K562 (cell line): ENCODE results near the gene CYS1. TPM values are rescaled to one million over a fixed set of nuclear protein-coding genes. Genes with fewer than 3 reads are reported as not detected.

Source experiments
- GTF2E2 ChIP-seq: fragments of 200-800 bp; sonication (Bioruptor generic); IDR thresholded peaks from 2 replicates; pipeline ENCODE4 v1.6.1; 2016; ENCODE audit warnings: missing genetic modification characterization, missing compliant biosample characterization
- MYC ChIP-seq, 2 experiments: fragments of 250-450 bp in 1 of 2; sonication (Bioruptor Pico) in 1 of 2; IDR thresholded peaks; 2 replicates each; pipeline versions ENCODE4 v1.5.1 to v1.6.1; 2012 to 2021; ENCODE audit warnings: low read depth in 2 of 2, borderline replicate concordance in 1 of 2, improper control_type of control experiment in 1 of 2, low read length in 1 of 2, mild to moderate bottlenecking in 1 of 2, moderate library complexity in 1 of 2
- RFX5 ChIP-seq: IDR thresholded peaks from 2 replicates; pipeline ENCODE4 v1.6.1; 2011; ENCODE audit warnings: low read depth, mild to moderate bottlenecking, improper control_type of control experiment, low read length
- RNF2 ChIP-seq: sonication (generic); IDR thresholded peaks from 2 replicates; pipeline ENCODE4 v1.6.1; 2016
- SIN3B ChIP-seq: fragments of 450-650 bp; IDR thresholded peaks from 2 replicates; pipeline ENCODE4 v1.6.1; 2017; ENCODE audit warnings: low read depth, mild to moderate bottlenecking, moderate library complexity
- ZNF212 ChIP-seq: fragments of 450-650 bp; formaldehyde crosslinking; IDR thresholded peaks from 2 replicates; pipeline ENCODE4 v1.4.0; 2020; ENCODE audit warnings: mild to moderate bottlenecking
- polyA plus RNA-seq, 8 experiments: library from polyadenylated mRNA; depleted of rRNA in 4 of 8; stranded (reverse) in 5 of 8; unstranded in 3 of 8; fragments of >200 nt; fragmentation: Nextera tagmentation in 2 of 8; fragmentation: Illumina TruSeq in 1 of 8; extraction: Ambion mirVana in 2 of 8; extraction: Trizol in 1 of 8; gene quantifications; 2 replicates each; pipeline versions ENCODE4 v1.2.1 to v1.2.3, GENCODE V29; 2011 to 2014; ENCODE audit warnings: inconsistent platforms in 1 of 8, missing spikeins in 1 of 8
- total RNA-seq, 7 experiments: library from RNA; depleted of rRNA in 6 of 7; stranded (reverse); fragments of >200 nt in 6 of 7; fragmentation: Illumina TruSeq in 2 of 7; extraction: Trizol in 2 of 7; gene quantifications; 2 replicates each; pipeline versions ENCODE4 v1.2.1 to v1.2.3, GENCODE V29; 2011 to 2021; ENCODE audit warnings: low replicate concordance in 1 of 7
- TF ChIP-seq, protein P1 (sequence below): sonication (generic); formaldehyde crosslinking; IDR thresholded peaks from 2 replicates; pipeline ENCODE4 v1.8.0; 2023; ENCODE audit warnings: missing genetic modification reagents, mild to moderate bottlenecking, borderline replicate concordance

CYS1 gene
- total and polyA plus RNA-seq, 9 of the 15 experiments (the other 6 are each of a cell fraction or from before 2014, with no cell fraction given): 0.11 to 0.13 TPM; not detected in 7

DNA sequence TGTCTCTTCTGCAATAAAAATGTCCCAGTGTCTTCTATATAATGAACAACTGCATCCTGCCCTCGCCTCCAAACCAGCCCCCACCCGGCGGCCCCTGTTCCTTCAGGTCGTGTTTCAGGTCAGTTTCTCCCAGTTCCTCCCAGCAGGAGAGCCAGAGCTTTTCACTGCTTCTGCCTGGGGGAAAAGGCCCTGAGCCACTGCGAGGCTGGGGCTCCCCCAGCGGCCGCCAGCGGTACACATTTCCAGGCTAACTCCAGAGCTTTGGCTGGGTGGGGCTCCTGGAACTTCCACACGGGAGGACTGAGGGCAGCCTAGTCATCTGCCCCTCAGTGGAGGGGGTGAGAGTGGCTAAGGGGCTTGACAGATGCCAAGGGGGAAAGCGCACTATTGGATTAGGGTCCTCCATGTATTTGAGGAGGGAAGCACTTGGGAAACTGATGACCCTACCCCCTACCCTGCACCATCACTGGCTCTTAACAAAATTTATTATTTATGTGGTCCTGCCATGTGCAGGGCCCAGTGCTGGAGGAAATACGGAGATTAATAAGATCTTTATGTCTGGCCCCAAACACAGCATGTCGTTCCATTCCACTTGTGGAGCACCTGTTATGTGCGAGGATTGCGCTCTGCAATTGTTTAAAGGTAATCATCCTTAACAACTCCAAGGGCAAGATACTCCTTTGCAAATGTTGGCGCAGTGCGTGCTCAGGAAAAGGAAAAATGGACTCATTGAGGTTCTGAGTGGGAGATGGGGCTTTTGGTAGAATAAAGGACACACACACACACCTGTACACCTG, 17.3 kb upstream of the CYS1 start (continued):
- TF ChIP-seq GTF2E2 (tag) (no peak), ZNF212 (CRISPR knock-in tag) (no peak), SIN3B (no peak), RFX5 (no peak), RNF2 (no peak), MYC (IDR thresholded peaks at IDR 0.05; ENCODE audit: low read depth, low read length) (0 out of 2 replicates have a peak, but pooled peaks have one; percentile 22), MYC (CRISPR knock-in tag; IDR thresholded peaks at IDR 0.05; ENCODE audit: borderline replicate concordance, low read depth) (no peak)
- TF ChIP-seq, protein P1, sequence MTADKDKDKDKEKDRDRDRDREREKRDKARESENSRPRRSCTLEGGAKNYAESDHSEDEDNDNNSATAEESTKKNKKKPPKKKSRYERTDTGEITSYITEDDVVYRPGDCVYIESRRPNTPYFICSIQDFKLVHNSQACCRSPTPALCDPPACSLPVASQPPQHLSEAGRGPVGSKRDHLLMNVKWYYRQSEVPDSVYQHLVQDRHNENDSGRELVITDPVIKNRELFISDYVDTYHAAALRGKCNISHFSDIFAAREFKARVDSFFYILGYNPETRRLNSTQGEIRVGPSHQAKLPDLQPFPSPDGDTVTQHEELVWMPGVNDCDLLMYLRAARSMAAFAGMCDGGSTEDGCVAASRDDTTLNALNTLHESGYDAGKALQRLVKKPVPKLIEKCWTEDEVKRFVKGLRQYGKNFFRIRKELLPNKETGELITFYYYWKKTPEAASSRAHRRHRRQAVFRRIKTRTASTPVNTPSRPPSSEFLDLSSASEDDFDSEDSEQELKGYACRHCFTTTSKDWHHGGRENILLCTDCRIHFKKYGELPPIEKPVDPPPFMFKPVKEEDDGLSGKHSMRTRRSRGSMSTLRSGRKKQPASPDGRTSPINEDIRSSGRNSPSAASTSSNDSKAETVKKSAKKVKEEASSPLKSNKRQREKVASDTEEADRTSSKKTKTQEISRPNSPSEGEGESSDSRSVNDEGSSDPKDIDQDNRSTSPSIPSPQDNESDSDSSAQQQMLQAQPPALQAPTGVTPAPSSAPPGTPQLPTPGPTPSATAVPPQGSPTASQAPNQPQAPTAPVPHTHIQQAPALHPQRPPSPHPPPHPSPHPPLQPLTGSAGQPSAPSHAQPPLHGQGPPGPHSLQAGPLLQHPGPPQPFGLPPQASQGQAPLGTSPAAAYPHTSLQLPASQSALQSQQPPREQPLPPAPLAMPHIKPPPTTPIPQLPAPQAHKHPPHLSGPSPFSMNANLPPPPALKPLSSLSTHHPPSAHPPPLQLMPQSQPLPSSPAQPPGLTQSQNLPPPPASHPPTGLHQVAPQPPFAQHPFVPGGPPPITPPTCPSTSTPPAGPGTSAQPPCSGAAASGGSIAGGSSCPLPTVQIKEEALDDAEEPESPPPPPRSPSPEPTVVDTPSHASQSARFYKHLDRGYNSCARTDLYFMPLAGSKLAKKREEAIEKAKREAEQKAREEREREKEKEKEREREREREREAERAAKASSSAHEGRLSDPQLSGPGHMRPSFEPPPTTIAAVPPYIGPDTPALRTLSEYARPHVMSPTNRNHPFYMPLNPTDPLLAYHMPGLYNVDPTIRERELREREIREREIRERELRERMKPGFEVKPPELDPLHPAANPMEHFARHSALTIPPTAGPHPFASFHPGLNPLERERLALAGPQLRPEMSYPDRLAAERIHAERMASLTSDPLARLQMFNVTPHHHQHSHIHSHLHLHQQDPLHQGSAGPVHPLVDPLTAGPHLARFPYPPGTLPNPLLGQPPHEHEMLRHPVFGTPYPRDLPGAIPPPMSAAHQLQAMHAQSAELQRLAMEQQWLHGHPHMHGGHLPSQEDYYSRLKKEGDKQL (CRISPR knock-in tag): no peak
- TF ChIP-seq, all 486 proteins: peak for 27
